Ammon's horn (tissue), 1 donor: ENCODE measurements around the gene ANKRD9.
"Not testable (repeated sequence)": the region's sequence is repeated elsewhere in the genome, so short reads cannot be mapped to it uniquely, and the experiment has no call there.

Experiments
- DNase-seq: peaks from one replicate; pipeline ENCODE4 v3.0.0-alpha.2; 2016; ENCODE audit warnings: low spot score

The ANKRD9 gene

DNA sequence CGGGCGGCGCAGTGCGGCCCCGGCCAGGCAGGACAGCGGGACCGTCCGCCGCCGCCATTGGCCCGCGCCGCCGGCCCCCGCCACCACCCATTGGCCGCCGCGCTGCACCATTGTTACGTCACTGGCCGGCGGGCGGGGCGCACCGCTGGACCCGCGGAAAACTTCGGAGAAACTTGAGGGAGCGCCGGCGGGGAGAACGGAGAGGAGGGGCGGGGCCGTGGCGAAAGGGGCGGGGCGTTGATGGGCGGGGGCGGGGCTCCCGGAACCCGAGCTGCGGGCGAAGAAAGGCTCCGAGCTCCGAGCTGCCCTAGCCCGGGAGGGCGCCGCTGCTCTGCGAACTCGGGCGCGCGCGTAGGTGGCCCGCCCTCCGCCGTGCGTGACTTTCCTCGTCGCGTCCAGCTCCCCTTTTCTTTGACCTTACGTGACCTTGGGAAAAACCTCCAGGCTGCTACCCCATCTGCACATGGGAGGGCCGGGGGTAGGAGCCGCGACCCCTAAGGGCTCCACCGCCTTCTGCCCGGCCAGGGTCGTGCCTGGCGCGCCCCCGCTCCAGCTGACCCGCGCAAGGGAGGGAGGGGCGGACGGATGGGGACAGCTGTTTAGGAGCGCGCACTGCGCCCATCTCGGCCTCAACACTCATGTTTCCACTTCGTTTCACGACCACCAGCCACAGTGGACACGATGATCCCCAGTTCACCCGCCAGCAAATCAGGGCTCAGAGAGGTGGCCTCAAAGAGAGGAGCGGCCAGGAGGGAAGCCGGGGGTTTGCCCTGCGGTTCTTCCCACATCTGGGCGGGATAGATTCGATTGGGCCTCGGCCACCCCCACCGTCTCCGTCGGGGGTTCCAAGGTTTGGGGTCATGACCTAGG lies at the start of gene ANKRD9:
TSS of gene ANKRD9 (minus strand) at position 31 of the 870 bp plus-strand sequence. CDS start 1,887 bp downstream, outside the sequence.
- peak; percentile 92 for DNase-seq

DNA sequence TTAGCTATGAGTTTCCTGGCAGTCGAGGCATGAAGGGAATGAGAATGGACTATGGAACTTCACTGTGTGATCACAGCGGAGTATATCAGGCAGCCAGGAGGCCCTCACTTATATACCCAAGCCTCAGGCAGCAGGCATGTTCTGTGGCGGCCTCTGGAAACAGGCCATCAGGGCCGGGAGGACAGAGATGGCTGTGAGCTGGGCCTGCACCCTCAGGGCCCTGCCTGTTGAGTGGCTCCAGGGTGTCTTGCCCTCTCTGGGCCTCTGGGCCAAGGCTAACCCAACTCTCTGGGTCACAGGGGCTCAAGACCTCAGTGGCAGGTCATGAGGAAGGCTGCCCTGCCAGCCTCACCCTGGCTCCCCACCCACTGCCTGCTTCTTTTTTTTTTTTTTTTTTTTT lies 49.0 kb upstream of the ANKRD9 start:
- no peak for DNase-seq

- no peak for DNase-seq
These were observed 48.1 kb upstream of the ANKRD9 start for GRCh38 chr14:102557434-102558226.

- DNase-seq = no peak
These were observed 46.6 kb upstream of the ANKRD9 start for GRCh38 chr14:102556098-102556677.

DNA sequence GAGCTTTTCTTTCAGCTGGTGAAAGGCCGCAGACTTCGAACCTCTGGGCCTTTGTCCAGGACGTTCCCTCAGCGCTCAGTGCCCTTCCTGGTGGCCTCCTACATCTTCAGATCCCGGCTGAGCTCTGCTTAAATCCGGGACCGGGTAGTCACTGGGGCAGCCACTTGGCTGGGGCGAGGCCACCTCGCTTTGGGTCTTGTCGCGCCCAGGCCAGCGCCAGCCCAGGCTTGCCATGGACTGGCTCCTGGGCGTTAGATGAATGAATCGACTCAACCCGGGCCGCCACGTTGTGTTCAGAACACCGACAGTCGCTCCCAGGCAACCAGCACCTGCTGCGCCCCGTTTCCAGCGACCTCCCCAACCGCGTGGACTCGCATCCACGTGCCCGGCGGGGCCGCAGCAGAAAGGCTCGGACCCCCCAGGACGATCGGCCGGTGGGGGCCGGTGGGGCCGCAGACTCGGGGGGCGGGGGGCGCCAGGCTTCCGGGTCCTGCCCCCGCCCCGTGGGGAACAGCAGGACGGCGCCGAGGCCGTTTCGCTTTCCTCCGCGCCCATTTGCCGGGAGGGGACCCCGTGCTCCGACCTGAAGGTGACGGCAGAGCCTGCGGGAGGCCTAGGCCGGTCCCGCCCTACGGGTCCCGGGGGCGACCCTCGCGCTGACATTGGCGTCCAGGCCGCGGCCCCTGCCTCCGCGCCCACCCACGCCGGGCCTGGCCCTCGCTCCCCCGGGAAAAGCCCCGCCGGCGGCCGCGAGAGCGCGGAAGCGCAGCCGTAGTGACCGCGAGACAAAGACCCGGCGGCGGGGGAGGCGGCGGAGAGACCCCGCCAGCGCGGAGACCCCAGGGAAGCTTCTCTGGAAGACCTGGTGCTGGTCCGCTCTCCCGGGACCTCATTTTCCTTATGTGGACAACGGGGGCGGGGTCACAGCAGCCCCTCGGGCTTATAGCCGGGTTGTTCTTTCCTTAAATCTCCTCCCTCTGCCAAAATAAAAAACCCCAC lies 45.5 kb upstream of the ANKRD9 start:
- peak; percentile 13 for DNase-seq

DNA sequence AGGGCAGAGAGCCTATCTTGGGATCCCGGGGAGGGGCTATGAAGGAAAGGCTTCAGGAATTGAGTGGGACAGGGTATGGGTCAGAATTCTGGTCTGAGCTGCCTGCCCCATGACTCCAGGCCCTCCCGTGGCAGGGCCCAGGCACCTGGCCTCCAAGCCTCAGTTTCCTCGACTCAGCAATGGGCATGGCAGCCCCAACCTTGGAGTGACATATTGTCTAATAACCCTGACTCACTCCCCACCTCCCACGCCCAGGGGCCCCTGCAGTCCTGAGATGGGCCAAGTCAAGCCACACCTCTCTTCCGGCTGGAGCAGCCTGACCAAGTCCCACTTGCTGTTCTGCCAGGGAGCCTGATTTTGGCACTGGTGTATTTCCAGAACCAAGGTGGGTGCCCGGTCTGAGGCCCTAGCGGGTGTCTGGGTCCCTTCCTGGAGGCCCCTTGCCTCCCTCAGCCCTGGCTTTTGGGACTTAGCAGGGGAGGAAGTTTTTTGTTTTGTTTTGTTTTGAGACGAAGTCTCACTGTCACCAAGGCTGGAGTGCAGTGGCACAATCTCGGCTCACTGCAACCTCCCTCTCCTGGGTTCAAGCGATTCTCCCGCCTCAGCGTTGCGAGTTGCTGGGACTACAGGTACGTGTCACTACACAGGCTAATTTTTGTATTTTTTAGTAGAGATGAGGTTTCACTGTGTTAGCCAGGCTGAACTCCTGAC lies 42.6 kb upstream of the ANKRD9 start:
- DNase-seq = no peak

GRCh38 chr14:102550927-102551401 lies 41.4 kb upstream of the ANKRD9 start:
- DNase-seq = not testable (repeated sequence)

- no peak for DNase-seq
These were observed 39.2 kb upstream of the ANKRD9 start for GRCh38 chr14:102548616-102549240.

DNA sequence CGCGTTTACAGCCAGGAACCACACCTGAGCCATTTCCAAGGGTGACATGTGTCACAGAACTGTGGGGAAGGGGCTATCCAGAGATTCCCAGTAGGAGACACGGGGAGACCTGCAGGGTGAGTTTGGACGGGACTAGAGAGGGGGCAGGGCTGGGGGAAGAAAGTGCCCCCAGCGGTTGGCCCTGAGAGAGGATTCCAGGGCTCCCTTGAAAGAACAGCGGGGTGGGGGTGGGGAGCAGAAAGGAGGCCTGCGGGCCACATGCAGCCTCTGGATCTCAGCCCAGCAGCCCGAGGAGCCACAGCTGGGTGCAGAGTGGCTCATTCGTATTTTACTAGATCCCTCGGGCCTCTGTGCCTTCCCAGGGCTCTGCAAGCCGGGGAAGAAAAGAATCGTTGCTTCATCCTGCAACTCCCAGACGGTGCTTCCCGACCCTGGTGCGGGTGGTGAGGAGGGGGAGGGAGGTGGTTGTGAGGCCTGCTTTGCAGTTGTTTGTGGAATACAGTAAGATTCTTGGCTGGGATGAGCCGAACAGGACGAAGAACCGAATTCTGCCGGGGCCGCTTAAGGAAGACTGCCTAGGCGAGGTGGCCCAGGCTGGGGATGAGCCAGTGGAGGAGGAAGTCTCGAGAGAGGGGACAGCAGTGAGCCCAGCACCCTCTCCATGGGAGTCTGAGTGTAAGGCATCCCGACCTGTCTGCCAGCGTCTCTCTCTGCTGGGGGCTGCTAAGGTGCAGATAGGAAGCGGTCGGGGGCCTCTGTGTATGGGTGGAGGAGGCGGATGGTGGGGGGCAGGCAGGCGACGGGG lies 36.1 kb upstream of the ANKRD9 start:
- DNase-seq = no peak

GRCh38 chr14:102544747-102545460 lies 35.3 kb upstream of the ANKRD9 start:
- no peak for DNase-seq

- no peak for DNase-seq
These were observed 34.6 kb upstream of the ANKRD9 start for GRCh38 chr14:102544046-102544746.

- no peak for DNase-seq
These were observed 32.2 kb upstream of the ANKRD9 start for GRCh38 chr14:102541771-102542170.

- not testable (repeated sequence) for DNase-seq
These were observed 31.5 kb upstream of the ANKRD9 start for GRCh38 chr14:102541029-102541491.

- no peak for DNase-seq
These were observed 30.9 kb upstream of the ANKRD9 start for GRCh38 chr14:102540315-102541028.

DNA sequence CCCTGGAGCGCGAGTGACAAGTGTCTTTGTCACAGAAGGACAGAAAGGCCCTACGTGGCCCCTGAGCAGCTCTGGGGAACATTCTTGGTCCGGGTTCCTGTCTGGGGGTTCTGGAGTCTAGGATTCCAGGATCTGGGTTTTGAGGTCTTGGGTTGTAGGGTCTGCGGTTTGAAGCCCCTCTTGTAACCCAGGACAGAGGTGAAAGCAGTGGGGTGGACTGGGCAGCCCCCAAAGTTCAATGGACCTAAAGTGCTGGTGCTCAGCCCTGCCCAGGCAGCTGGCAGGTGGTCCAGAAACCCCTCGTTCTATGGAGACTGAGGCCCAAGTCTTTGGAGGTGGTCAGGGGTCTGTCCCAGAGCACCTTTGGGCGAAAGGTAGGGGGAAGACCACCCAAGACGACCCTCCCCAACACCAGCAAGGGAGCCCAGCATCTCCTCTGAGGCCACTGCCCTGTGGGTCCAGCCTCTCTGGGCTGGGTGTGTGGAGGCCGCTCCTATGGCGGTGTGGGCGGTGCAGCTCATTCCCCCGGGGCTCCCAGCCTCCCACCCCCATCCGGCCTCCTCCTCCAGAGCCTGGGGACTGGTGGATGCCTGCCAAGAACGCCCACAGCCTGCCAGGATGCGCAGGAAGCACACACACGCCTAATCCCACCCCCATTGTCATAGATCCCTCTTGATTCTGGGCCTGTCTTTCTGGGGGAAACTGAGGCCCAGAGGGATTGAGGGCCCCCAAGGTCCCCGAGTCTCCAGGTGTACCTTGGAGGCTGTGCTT lies 30.2 kb upstream of the ANKRD9 start:
- DNase-seq = no peak
